Stimulated activated naive B cell treated with anti-CD40 and anti-IgM and Interleukin-4, amounts not matched to agents 10 μg/mL and 1 μg/mL and 100 μg/mL, for 72 hours (primary cell): ENCODE measurements around the gene ABR.
"Not testable (repeated sequence)": the region's sequence is repeated elsewhere in the genome, so short reads cannot be mapped to it uniquely, and the experiment has no call there.

Source experiments
- ATAC-seq, 2 donors: fragments of 150-1000 bp; cut with Tn5 transposase; replicated peaks; 2 replicates each; pipeline ENCODE4 v1.10.0; 2021; ENCODE audit warnings: moderate library complexity in 1 of 2
- DNase-seq: peaks from one replicate; pipeline ENCODE4 v3.0.0; 2021
- H3K27ac Mint-ChIP-seq: one replicate; pipeline ENCODE4 v1.8.0; 2022; ENCODE audit warnings: mild to moderate bottlenecking, mixed read lengths
- H3K27me3 Mint-ChIP-seq, 2 donors: one replicate each; pipeline ENCODE4 v1.8.0; 2022; ENCODE audit warnings: mixed read lengths in 2 of 2
- H3K36me3 Mint-ChIP-seq, 2 donors: one replicate each; pipeline ENCODE4 v1.8.0; 2022; ENCODE audit warnings: mixed read lengths in 2 of 2, mild to moderate bottlenecking in 1 of 2
- H3K4me1 Mint-ChIP-seq, 2 donors: one replicate each; pipeline ENCODE4 v1.8.0; 2022; ENCODE audit warnings: mixed read lengths in 2 of 2, mild to moderate bottlenecking in 1 of 2
- H3K4me3 Mint-ChIP-seq, 2 donors: one replicate each; pipeline ENCODE4 v1.8.0; 2022; ENCODE audit warnings: mild to moderate bottlenecking in 2 of 2, mixed read lengths in 2 of 2, moderate library complexity in 1 of 2
- H3K9me3 Mint-ChIP-seq, 2 donors: one replicate each; pipeline ENCODE4 v1.8.0; 2022; ENCODE audit warnings: mixed read lengths in 2 of 2, mild to moderate bottlenecking in 1 of 2

The ABR gene

DNA sequence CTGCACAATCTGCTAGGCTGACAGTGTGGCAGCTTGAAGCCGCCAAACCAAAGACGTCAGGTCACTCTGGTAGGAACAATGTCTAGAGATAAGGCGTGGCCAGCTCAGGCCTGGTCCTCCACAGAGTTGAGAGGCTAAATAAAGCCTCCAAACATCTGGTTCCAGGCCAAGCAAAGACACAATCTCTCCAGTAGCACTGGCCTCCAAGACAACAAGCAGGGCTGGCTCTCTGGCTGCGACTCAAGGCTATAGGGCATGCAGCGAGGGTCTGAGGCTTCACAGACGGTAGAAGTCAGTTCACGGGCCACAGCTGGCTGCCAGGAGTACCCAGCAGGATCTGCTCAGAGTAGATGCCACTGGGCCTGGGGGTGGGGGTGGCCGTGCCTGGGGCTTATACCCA is 75.6 kb downstream of the ABR start:
- Mint-ChIP-seq H3K4me3 (no peak overlapping the region), H3K4me1 (peaks cover 19 to 36% of the 10 kb centered on the region in 2 donors), H3K9me3 (no peaks in the 10 kb centered on the region), H3K27ac (no peak overlapping the region), H3K27me3 (no peaks in the 10 kb centered on the region), H3K36me3 (peaks cover 15 to 33% of the 10 kb centered on the region in 2 donors)
- ATAC-seq (no peak), DNase-seq (no peak)

DNA sequence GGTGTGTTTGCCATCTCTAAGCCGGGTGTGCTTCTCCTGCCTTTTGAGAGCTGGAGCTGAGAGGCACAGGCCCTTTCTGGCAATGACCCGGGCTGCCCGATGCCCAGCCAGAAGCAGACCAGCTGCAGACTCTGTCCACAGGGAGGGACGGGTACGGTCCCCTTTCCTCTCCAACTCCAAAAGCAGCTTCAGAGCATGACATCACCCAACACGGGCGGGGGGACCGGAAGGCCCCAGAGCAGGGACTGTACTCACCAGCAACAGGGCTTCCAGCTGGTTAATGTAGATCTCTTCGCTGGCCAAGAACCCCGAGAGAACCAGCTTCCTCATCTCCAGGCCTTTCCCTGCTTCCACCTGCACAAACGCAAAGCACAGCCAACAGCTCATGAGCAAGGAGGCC is 79.4 kb downstream of the ABR start:
- no peaks in the 10 kb centered on the region for H3K9me3 Mint-ChIP-seq
- H3K36me3 Mint-ChIP-seq = peaks cover 20 to 41% of the 10 kb centered on the region in 2 donors
- peaks cover 15 to 25% of the 10 kb centered on the region in 2 donors for H3K4me1 Mint-ChIP-seq
- H3K4me3 Mint-ChIP-seq = no peak overlapping the region
- ATAC-seq (no peak), DNase-seq (no peak)
- no peak overlapping the region for H3K27ac Mint-ChIP-seq
- H3K27me3 Mint-ChIP-seq = no peaks in the 10 kb centered on the region

DNA sequence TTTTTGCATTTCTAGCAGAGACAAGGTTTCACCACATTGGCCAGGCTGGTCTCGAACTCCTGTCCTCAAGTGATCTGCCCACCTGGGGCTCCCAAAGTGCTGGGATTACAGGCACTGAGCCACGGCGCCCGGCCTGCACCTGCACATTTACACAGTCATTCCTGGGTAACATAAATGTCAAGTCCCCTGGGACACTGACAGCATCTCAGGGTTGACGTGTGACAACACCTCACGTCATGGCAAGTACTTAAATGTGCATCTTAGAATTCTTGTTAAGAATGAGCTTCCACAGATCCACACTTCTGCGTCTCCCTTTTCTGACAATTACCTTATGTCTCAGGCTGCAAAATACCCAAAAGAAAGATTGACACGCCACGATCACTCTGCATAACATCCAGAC is 80.5 kb downstream of the ABR start:
- no peak for DNase-seq
- peaks cover 25 to 47% of the 10 kb centered on the region in 2 donors for H3K36me3 Mint-ChIP-seq
- no peaks in the 10 kb centered on the region for H3K27me3 Mint-ChIP-seq
- peak; percentile 19 to 69 for ATAC-seq
- peak overlapping the region; percentile 51 for H3K27ac Mint-ChIP-seq
- H3K4me3 Mint-ChIP-seq = no peak overlapping the region
- no peaks in the 10 kb centered on the region for H3K9me3 Mint-ChIP-seq
- peaks cover 15 to 25% of the 10 kb centered on the region in 2 donors for H3K4me1 Mint-ChIP-seq

DNA sequence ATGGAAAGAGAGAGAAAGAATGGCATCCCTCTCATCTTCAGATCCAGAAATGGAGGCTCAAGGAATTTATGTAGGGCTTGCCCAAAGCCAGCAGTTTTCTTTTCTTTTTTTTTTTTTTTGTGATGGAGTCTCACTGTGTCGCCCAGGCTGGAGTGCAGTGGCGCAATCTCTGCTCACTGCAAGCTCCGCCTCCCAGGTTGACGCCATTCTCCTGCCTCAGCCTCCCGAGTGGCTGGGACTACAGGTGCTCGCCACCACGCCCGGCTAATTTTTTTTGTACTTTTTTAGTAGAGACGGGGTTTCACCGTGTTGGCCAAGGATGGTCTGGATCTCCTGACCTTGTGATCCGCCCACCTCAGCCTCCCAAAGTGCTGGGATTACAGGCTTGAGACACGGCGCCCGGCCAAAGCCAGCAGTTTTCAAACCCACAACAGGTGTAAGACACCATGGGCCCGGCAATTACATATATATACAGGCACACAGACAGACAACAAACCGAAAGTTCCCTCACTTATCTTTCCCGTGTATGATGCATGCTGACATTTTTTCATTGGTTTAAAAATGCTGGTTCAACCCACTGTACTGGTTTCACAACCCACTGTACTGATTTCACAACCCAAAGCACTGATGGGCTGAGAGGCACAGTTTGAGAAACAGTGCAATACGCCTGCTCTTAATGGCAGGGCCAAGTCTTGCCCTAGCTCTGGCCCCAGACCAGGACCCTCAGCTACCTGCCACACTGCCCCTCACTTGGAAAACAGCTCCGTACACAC is 81.6 kb downstream of the ABR start:
- not testable (repeated sequence) for ATAC-seq, H3K4me3 Mint-ChIP-seq

DNA sequence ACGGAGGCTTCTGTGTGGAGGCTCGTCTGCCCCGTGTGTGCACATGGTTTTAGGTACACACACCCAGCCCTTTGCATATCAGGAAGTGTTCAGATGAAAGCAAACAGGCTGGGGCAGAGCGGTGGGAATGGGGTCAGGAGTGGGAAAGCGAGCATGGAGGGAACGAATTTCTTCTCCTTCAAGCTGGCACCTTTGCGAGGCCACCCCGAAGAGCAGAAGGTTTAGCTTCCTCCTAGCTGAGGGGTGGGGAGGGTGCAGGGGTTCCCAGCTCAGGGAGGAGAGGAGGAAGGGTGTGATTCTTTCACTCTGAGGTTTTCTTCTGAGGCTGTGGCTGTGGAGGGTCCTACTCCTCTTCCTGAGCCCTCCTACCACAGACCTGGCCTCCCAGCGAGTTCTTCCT is 83.6 kb downstream of the ABR start:
- no peak for DNase-seq
- H3K36me3 Mint-ChIP-seq = peaks cover 33 to 52% of the 10 kb centered on the region in 2 donors
- no peak overlapping the region for H3K27ac Mint-ChIP-seq
- no peaks in the 10 kb centered on the region for H3K9me3 Mint-ChIP-seq
- no peak for ATAC-seq
- H3K4me3 Mint-ChIP-seq = no peak overlapping the region
- H3K27me3 Mint-ChIP-seq = no peaks in the 10 kb centered on the region
- peaks cover 17 to 25% of the 10 kb centered on the region in 2 donors for H3K4me1 Mint-ChIP-seq

More for the DNA sequence above, 81.6 kb downstream of the ABR start:
- not testable (repeated sequence) for H3K9me3 Mint-ChIP-seq, DNase-seq, H3K27ac Mint-ChIP-seq, H3K27me3 Mint-ChIP-seq
- Mint-ChIP-seq H3K36me3 (peaks cover 31 to 54% of the 10 kb centered on the region in 2 donors), H3K4me1 (peaks cover 15 to 25% of the 10 kb centered on the region in 2 donors)

DNA sequence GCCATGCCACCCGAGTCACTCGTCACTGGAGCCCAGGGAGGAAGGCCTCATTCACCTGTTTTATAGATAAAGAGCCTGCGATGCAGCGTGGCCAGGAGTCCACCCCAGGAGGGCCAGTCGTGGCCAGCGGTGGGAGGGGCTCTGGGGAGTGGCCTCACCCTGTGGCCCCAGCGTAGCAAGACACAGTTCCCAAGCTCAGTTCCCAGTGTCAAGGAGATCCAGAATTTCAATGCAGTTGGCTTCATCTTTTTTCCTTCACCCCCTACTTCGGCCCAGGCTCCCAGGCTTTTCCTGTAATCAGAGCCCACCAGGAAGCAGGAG is 84.0 kb downstream of the ABR start:
- Mint-ChIP-seq H3K4me1 (peaks cover 17 to 25% of the 10 kb centered on the region in 2 donors), H3K9me3 (no peaks in the 10 kb centered on the region), H3K4me3 (no peak overlapping the region), H3K36me3 (peaks cover 37 to 56% of the 10 kb centered on the region in 2 donors), H3K27ac (no peak overlapping the region), H3K27me3 (no peaks in the 10 kb centered on the region)
- ATAC-seq (no peak), DNase-seq (no peak)

DNA sequence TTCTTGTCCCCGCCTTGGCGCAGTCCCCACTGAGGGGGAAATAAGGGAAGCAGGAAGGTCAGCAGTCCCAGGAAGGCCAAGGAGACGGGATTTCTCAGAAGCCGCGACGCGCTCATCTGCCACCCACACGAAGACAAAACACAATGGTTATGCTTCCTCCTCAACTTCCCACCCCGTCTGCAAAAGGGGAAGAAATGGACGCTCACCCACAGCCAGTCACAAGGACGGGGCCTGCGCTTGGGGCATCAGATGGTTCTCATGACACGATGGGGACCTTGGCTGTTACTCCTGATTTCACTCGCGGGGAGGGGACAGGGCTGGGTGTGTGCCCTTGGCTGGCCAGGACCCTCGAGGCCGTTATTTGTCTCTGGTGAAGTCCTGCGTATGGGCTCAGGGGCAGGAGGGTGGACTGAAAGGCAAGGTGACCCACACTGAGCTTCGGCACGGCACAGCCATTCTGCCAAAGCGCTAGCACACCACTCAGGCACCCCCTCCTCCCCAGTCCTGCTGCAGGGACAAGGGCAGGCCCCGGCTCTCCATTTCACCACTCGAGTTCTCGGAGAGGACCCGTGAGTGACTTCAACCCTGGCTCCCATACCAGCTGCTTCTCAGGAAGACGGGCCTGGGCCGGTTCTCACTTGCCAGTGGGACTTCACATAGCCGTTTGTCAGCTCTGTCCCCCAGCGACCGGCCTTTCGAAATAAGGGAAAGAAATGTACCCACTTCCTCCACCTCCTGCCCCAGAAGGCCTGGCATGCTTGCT is 84.5 kb downstream of the ABR start:
- H3K9me3 Mint-ChIP-seq = no peaks in the 10 kb centered on the region
- ATAC-seq (no peak), DNase-seq (no peak)
- peaks cover 17 to 25% of the 10 kb centered on the region in 2 donors for H3K4me1 Mint-ChIP-seq
- no peak overlapping the region for H3K4me3 Mint-ChIP-seq
- peaks cover 41 to 57% of the 10 kb centered on the region in 2 donors for H3K36me3 Mint-ChIP-seq
- H3K27me3 Mint-ChIP-seq = no peaks in the 10 kb centered on the region
- no peak overlapping the region for H3K27ac Mint-ChIP-seq

DNA sequence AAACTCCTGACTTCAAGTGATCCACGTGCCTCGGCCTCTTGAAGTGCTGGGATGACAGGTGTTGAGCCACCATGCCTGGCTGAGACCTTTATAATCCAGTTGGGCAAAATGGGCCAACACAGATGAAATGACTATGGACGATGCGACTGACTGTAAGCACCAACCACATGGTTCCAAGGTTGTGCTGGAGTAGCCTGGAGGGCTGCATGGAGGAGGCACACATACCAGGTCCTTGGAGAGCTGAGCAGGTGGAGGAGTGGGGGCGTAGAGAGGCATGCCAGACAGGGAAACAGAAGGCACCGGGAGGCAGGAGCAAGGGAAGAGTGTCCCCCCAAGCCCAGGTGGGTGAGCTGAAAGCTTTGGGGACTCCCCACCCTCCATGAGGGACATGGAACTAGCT is 85.2 kb downstream of the ABR start:
- H3K4me1 Mint-ChIP-seq = peaks cover 16 to 23% of the 10 kb centered on the region in 2 donors
- no peak overlapping the region for H3K4me3 Mint-ChIP-seq
- ATAC-seq (no peak), DNase-seq (no peak)
- H3K36me3 Mint-ChIP-seq = peaks cover 41 to 60% of the 10 kb centered on the region in 2 donors
- H3K27ac Mint-ChIP-seq = no peak overlapping the region
- no peaks in the 10 kb centered on the region for H3K27me3 Mint-ChIP-seq
- no peaks in the 10 kb centered on the region for H3K9me3 Mint-ChIP-seq

DNA sequence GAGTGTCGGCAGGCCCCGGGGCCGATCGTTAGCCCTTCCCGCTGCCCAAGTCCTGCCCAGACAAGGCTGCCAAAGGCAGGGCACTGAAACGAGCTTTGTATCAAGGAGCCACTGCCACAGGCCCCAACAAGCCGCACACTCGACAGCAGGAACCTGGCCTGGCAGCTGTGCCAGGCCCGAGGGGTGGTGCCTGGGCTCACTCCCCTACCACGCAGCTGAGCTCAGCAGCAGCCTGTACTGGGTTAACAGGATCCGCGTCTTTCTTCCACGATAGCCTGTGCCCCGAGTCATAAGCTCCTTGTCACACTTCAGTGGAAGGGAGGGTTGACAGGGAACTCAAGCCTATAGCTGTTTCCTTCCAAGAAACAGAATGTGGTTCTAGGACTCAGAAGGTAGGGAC is 87.9 kb downstream of the ABR start:
- no peak overlapping the region for H3K4me3 Mint-ChIP-seq
- no peak for DNase-seq
- ATAC-seq = no peak
- no peaks in the 10 kb centered on the region for H3K9me3 Mint-ChIP-seq
- no peak overlapping the region for H3K27ac Mint-ChIP-seq
- H3K36me3 Mint-ChIP-seq = peaks cover 28 to 42% of the 10 kb centered on the region in 2 donors
- H3K27me3 Mint-ChIP-seq = no peaks in the 10 kb centered on the region
- peaks cover 2 to 4% of the 10 kb centered on the region in 2 donors for H3K4me1 Mint-ChIP-seq

DNA sequence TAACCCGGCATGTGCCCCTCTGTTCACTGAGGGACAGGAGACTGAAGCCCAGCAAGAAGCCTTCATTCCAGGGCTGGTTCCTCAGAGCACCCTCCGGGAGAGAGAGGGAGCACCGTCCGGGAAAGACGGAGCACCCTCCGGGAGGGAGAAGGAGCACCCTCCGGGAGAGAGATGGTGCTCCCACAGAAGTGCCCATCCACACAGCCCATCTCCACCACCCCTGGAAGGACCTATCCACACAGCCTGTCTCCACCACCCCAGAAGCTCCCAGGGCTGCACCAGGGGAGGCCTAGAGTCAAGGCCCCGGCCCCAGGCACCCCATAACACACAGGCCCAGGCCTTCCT is 88.6 kb downstream of the ABR start:
- Mint-ChIP-seq H3K27me3 (no peaks in the 10 kb centered on the region), H3K36me3 (peaks cover 28 to 41% of the 10 kb centered on the region in 2 donors), H3K4me3 (no peak overlapping the region), H3K9me3 (no peaks in the 10 kb centered on the region), H3K27ac (no peak overlapping the region), H3K4me1 (peaks cover 0 to 3% of the 10 kb centered on the region in 2 donors)
- ATAC-seq (no peak), DNase-seq (no peak)

DNA sequence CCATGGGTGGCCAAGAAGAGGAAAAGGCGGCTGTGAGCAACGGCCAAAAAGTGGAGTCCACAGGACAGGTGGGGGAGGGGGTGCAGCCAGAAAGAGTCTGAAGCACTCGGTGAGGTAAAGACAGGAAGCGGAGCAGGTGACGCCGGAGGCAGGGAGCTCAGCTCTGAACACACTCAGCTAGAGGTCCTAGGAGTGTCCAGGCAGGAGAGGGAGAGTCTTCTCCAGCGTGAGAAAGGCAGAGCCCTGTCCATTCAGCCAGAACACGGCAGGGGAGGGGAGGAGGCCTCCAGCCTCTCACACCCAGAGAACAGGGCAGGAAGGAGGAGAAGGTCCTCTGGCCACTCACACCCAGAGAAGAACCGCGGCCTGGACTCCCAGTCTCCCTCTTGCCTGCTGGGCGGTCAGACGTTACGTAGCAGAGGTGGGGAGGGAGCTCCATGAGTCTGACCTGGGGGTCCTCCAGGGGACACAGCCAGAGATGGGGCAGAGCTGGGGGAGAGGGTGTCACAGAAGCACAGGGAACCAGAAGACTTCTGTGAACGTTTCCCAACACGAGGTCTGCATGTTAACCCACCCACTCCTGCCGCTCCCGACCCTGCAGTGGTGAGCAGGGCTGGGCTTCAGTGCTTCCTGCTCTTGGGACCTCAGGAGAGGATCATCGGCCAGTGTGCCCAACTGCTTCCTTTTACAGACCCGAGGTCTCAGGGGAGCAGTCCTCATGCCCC is 89.2 kb downstream of the ABR start:
- DNase-seq = no peak
- Mint-ChIP-seq H3K36me3 (peaks cover 28 to 36% of the 10 kb centered on the region in 2 donors), H3K27ac (no peak overlapping the region)

DNA sequence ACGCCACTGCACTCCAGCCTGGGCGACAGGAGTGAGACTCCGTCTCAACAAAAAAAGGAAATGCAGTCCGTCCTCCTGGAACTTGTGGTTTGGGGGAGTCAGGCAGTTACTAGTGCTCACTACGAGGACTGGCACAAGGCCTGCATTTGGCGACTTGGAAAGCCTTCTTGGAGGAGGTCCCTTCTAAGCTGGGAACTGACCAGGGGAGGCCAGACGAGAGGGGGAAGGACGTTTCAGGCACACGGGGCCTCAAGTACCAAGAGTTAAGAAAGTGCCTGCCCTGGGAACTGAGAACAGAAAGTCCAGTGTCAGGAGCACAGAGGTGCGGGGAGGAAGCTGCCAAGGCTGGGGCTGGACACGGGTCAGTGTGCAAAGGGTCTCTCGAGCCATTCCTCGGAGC is 89.9 kb downstream of the ABR start:
- Mint-ChIP-seq H3K36me3 (peaks cover 32 to 39% of the 10 kb centered on the region in 2 donors), H3K4me3 (no peak overlapping the region), H3K9me3 (no peaks in the 10 kb centered on the region), H3K27me3 (no peaks in the 10 kb centered on the region), H3K4me1 (peaks cover 0 to 2% of the 10 kb centered on the region in 2 donors), H3K27ac (no peak overlapping the region)
- DNase-seq (no peak), ATAC-seq (no peak)

More for the DNA sequence above, 89.2 kb downstream of the ABR start:
- no peak for ATAC-seq
- peaks cover 0 to 2% of the 10 kb centered on the region in 2 donors for H3K4me1 Mint-ChIP-seq
- H3K4me3 Mint-ChIP-seq = no peak overlapping the region
- H3K27me3 Mint-ChIP-seq = no peaks in the 10 kb centered on the region
- no peaks in the 10 kb centered on the region for H3K9me3 Mint-ChIP-seq

DNA sequence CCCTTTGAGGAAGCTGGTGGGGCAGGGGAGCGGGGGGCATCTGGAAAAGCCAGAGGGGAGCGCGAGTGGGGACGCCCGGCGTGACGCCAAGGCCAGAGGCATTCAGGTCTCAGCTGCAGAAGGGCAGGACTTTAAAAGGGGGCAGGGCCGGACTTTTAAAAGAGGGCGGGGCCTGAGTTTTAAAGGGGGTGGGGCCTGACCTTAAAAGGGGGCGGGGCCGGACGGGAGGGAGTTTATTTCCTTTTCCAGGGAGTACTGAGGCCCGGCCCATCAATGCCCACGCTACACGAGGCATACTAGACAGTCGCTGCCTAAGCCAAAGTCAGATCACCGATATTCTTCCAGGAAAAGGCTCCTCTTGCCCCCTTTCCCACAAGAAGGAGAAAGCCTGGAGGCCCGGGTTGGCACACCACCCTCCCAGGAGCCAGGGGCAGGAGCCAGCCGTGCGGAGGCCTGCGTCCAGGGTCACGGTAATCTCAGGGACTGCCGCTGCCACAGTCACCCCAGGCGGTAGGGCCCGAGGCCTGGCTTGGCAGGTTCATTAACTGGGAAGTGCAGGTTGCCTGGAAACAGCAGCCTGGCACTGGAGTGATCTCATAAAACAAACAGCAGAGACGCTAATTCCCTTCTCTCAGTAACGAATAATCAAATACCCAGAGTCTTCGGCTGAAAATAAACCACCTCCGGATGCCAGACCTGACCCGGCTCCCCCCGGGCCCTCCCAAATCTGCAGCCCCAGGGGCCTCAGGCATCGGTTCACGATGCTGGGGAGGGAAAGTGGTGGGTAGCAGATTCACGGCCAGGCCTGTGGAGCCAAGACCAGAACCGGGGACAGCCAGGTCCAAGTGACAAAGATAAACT is 92.2 kb downstream of the ABR start:
- Mint-ChIP-seq H3K9me3 (no peaks in the 10 kb centered on the region), H3K4me1 (peaks cover 0 to 2% of the 10 kb centered on the region in 2 donors), H3K4me3 (no peak overlapping the region), H3K36me3 (peaks cover 27 to 42% of the 10 kb centered on the region in 2 donors), H3K27me3 (no peaks in the 10 kb centered on the region), H3K27ac (peak overlapping the region; percentile 56)
- DNase-seq (no peak), ATAC-seq (peak in 1 of 2 donors; percentile 43)
